Suprapubic skin (tissue), 4 donors: ENCODE results near the gene CEP112. TPM values are rescaled to one million over a fixed set of nuclear protein-coding genes. Genes with fewer than 3 reads are reported as not detected.
"Not testable (repeated sequence)": the region's sequence is repeated elsewhere in the genome, so short reads cannot be mapped to it uniquely, and the experiment has no call there.

Experiments
- DNase-seq, 2 donors: peaks; one replicate each; pipeline ENCODE4 v3.0.0-alpha.2; 2019; ENCODE audit warnings: low spot score in 2 of 2
- H3K27ac ChIP-seq: fragments of 200-600 bp; sonication (generic); one replicate; pipeline ENCODE4 v1.5.1; 2019
- H3K27me3 ChIP-seq: fragments of 200-600 bp; sonication (generic); one replicate; pipeline ENCODE4 v1.5.1; 2019
- H3K36me3 ChIP-seq: fragments of 200-600 bp; sonication (generic); one replicate; pipeline ENCODE4 v1.5.1; 2019
- H3K4me1 ChIP-seq: fragments of 200-600 bp; sonication (generic); one replicate; pipeline ENCODE4 v1.5.1; 2019
- H3K4me3 ChIP-seq: fragments of 200-600 bp; sonication (generic); one replicate; pipeline ENCODE4 v1.5.1; 2019; ENCODE audit warnings: mild to moderate bottlenecking
- H3K9me3 ChIP-seq: fragments of 200-600 bp; sonication (generic); one replicate; pipeline ENCODE4 v1.5.1; 2019
- EP300 ChIP-seq: sonication (generic); formaldehyde crosslinking; IDR thresholded peaks from one replicate; pipeline ENCODE4 v1.6.1; 2017; ENCODE audit warnings: antibody characterized with exemption
- POLR2A ChIP-seq, 2 donors: fragments of 450-650 bp; IDR thresholded peaks; one replicate each; pipeline ENCODE4 v1.6.1; 2017; ENCODE audit warnings: antibody characterized with exemption in 2 of 2, mild to moderate bottlenecking in 2 of 2, moderate library complexity in 2 of 2
- POLR2AphosphoS5 ChIP-seq, 3 donors: sonication (generic); formaldehyde crosslinking; IDR thresholded peaks; one replicate each; pipeline ENCODE4 v1.6.1; 2017; ENCODE audit warnings: antibody characterized with exemption in 3 of 3
- WGBS: methylation state at CpG from one replicate; pipeline ENCODE4 v1.1.5; 2018; 5-methylcytosine and 5-hydroxymethylcytosine counted together
- total RNA-seq, 4 donors: library from RNA; depleted of rRNA; stranded (reverse); fragments of >200 nt; gene quantifications; one replicate each; pipeline ENCODE4 v1.1.0, GENCODE V29; 2016
- TF ChIP-seq, protein P1 (sequence below), 2 donors: fragments of 200-600 bp in 1 of 2; fragments of 450-650 bp in 1 of 2; sonication (generic) in 1 of 2; IDR thresholded peaks; one replicate each; pipeline ENCODE4 v1.5.1; 2016 to 2019; ENCODE audit warnings: antibody characterized with exemption in 2 of 2, mild to moderate bottlenecking in 1 of 2, moderate library complexity in 1 of 2

The CEP112 gene
- total RNA-seq, 4 donors from 2014 or later = 0.68 to 14.1 (median 6.6) TPM

DNA sequence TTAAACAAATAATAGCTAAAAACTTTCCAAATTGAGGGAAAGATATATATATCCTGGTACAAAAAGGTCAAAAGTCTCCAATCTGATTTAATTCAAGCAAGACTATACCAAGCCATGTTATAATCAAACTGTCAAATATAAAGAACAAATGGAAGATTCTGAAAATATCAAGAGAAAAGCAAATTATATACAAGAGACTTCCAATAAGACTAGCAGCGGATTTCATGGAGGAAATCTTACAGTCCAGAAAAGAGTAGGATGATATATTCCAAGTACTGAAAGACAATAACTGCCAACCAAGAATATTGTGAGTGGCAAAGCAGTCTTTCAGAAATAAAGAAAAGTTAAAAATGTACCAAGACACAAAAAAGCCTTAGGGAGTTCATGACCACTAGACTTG is 102.2 kb downstream of the CEP112 start:
- H3K9me3 ChIP-seq = no peaks in the 10 kb centered on the region
- no peaks in the 10 kb centered on the region for H3K4me1 ChIP-seq
- H3K27me3 ChIP-seq = no peaks in the 10 kb centered on the region
- no peak overlapping the region for H3K27ac ChIP-seq
- no peak for DNase-seq
- H3K36me3 ChIP-seq = no peaks in the 10 kb centered on the region
- WGBS = 96% methylated on average over 1 of the region's 1 CpG
- TF ChIP-seq EP300 (no peak), POLR2A (IDR thresholded peaks at IDR 0.05) (no peak), POLR2AphosphoS5 (IDR thresholded peaks at IDR 0.05) (no peak)
- H3K4me3 ChIP-seq = no peak overlapping the region

DNA sequence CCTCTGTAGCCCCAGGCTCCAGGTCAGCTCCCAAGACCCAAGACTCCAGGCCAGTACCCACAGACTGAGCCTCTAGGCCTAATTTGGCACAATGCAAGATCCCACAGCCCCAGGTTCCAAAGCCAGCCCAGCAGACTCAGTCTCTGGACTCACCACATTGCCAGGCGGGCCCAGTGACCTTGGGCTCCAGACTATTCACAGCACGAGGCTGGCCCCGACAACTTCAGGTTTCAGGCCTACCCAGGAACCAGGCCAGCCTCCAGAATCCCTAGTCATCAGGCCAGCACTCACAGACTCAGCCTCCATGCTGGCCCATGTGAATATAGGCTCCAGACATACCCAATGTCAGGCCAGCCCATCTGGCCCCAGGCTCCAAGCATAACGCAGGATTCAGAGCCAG is 103.8 kb downstream of the CEP112 start:
- Histone ChIP-seq H3K36me3 (no peaks in the 10 kb centered on the region), H3K9me3 (no peaks in the 10 kb centered on the region), H3K27me3 (no peaks in the 10 kb centered on the region), H3K27ac (no peak overlapping the region), H3K4me1 (no peaks in the 10 kb centered on the region), H3K4me3 (no peak overlapping the region)
- no peak for DNase-seq
- TF ChIP-seq EP300 (no peak), POLR2AphosphoS5 (IDR thresholded peaks at IDR 0.05) (no peak), POLR2A (IDR thresholded peaks at IDR 0.05) (no peak)
- TF ChIP-seq, protein P1, sequence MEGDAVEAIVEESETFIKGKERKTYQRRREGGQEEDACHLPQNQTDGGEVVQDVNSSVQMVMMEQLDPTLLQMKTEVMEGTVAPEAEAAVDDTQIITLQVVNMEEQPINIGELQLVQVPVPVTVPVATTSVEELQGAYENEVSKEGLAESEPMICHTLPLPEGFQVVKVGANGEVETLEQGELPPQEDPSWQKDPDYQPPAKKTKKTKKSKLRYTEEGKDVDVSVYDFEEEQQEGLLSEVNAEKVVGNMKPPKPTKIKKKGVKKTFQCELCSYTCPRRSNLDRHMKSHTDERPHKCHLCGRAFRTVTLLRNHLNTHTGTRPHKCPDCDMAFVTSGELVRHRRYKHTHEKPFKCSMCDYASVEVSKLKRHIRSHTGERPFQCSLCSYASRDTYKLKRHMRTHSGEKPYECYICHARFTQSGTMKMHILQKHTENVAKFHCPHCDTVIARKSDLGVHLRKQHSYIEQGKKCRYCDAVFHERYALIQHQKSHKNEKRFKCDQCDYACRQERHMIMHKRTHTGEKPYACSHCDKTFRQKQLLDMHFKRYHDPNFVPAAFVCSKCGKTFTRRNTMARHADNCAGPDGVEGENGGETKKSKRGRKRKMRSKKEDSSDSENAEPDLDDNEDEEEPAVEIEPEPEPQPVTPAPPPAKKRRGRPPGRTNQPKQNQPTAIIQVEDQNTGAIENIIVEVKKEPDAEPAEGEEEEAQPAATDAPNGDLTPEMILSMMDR (IDR thresholded peaks at IDR 0.05) = no peak
- 88% methylated on average over 1 of the region's 4 CpGs for WGBS

DNA sequence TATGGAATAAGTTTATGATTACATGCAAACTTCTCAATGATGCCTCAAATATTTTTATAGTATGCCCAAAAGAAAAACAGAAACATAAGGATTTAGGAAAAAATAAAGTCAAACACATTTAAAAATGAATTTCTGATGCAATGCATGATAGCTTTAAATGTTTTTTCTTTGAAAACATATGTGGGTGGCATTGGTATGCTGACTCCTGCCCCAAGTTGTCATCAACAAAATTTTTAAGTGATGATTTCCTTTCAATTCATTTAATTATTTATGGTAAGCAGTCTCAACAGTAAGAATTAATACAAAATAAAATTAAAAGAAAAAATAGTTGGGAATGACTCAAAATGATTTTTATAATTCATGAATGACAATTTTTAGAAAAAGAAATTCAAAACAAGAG is 104.9 kb downstream of the CEP112 start:
- Histone ChIP-seq H3K27me3 (no peaks in the 10 kb centered on the region), H3K4me3 (no peak overlapping the region), H3K4me1 (no peaks in the 10 kb centered on the region), H3K9me3 (no peaks in the 10 kb centered on the region), H3K27ac (no peak overlapping the region), H3K36me3 (no peaks in the 10 kb centered on the region)
- no peak for DNase-seq
- TF ChIP-seq, protein P1 (IDR thresholded peaks at IDR 0.05) = no peak
- TF ChIP-seq EP300 (no peak), POLR2AphosphoS5 (IDR thresholded peaks at IDR 0.05) (no peak), POLR2A (IDR thresholded peaks at IDR 0.05) (no peak)

DNA sequence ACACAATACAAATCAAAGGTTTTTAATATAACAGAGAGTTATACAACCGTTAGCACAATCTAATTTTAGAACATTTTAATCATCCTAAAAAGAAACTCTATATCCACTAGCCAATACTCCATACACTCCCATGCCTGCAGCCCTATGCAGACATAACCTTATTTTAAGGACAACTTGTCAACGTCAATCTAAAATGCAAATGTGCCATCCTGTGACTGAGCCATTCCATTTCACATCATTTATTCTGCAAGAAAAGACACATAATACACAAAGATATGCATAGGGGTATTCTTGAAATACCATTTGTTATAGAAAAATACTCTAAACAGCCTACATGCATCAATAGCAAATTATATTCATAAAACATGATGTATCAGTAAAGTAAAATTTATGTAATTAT is 106.7 kb downstream of the CEP112 start:
- Histone ChIP-seq H3K4me3 (no peak overlapping the region), H3K9me3 (no peaks in the 10 kb centered on the region), H3K4me1 (no peaks in the 10 kb centered on the region), H3K27me3 (no peaks in the 10 kb centered on the region), H3K27ac (no peak overlapping the region), H3K36me3 (no peaks in the 10 kb centered on the region)
- WGBS = 52% methylated on average over 2 of the region's 2 CpGs
- no peak for TF ChIP-seq POLR2AphosphoS5 (IDR thresholded peaks at IDR 0.05)
- TF ChIP-seq, protein P1 (IDR thresholded peaks at IDR 0.05) = no peak
- no peak for TF ChIP-seq POLR2A (IDR thresholded peaks at IDR 0.05)
- no peak for TF ChIP-seq EP300
- no peak for DNase-seq

DNA sequence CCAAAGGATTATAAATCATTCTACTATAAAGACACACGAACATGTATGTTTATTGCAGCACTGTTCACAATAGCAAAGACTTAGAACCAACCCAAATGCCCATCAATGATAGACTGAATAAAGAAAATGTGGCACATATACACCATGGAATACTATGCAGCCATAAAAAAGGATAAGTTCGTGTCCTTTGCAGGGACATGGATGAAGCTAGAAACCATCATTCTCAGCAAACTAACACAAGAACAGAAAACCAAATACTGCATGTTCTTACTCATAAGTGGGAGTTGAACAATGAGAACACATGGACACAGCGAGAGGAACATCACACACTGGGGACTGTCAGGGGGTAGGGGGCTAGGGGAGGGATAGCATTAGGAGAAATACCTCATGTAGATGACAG is 111.3 kb downstream of the CEP112 start:
- WGBS = 99% methylated on average over 3 of the region's 3 CpGs
- H3K36me3 ChIP-seq, DNase-seq, H3K4me1 ChIP-seq, H3K27ac ChIP-seq, H3K27me3 ChIP-seq, H3K9me3 ChIP-seq, H3K4me3 ChIP-seq: not testable (repeated sequence)

DNA sequence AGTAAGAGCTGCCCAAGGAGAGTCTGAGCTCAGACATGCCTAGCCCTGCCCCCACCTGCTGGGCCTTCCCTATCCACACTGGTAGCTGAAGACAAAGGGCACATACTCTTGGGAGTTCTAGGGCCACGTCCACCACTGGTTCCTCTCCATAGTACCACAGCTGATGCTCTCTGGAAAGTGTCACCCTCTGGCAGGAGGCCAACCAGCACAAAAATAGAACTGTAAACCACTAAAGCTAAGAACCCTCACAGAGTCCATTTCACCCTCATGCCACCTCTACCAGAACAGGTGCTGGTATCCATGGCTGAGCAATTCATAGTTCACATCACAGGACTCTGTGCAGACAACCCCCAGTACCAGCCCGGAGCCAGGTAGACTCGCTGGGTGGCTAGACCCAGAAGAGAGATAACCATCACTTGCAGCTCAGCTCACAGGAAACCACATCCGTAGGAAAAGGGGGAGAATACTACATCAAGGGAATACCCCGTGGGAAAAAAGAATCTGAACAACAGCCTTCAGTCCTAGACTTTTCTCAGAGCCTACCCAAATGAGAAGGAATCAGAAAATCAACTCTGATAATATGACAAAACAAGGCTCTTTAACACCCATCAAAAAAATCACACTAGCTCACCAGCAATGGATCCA is 115.3 kb downstream of the CEP112 start:
- Histone ChIP-seq H3K9me3 (no peaks in the 10 kb centered on the region), H3K27ac (no peak overlapping the region), H3K27me3 (no peaks in the 10 kb centered on the region), H3K36me3 (no peaks in the 10 kb centered on the region), H3K4me3 (no peak overlapping the region), H3K4me1 (no peaks in the 10 kb centered on the region)
- DNase-seq = no peak
- WGBS = 72% methylated on average over 5 of the region's 5 CpGs
- TF ChIP-seq EP300 = no peak
- TF ChIP-seq POLR2AphosphoS5 (IDR thresholded peaks at IDR 0.05) = no peak
- TF ChIP-seq POLR2A (IDR thresholded peaks at IDR 0.05) = no peak
- TF ChIP-seq, protein P1 (IDR thresholded peaks at IDR 0.05) = no peak
